Measurements from ENCODE around the gene PTCH1. TPM values are rescaled to one million over a fixed set of nuclear protein-coding genes. Genes with fewer than 3 reads are reported as not detected.

The PTCH1 gene
- total and polyA plus RNA-seq, 4 donors = 1.2 to 5.0 (median 2.1) TPM

GRCh38 chr9:95477885-95478284 is 38.9 kb downstream of the PTCH1 start:
- no peak overlapping the region for H3K27ac ChIP-seq (ENCODE audit: low read depth in 1 of 2, low read length in 2 of 2)
- DNase-seq (ENCODE audit: low spot score) = no peak
- H3K27me3 ChIP-seq (ENCODE audit: control insufficient read depth in 4 of 4, insufficient read depth in 4 of 4, low read length in 3 of 4) = no peaks in the 10 kb centered on the region
- peaks cover 3 to 50% (median 28%) of the 10 kb centered on the region in 4 donors for H3K36me3 ChIP-seq (ENCODE audit: control insufficient read depth in 4 of 4, insufficient read depth in 3 of 4, low read depth in 1 of 4, low read length in 3 of 4)
- H3K9ac ChIP-seq (ENCODE audit: low read depth in 1 of 2, low read length in 2 of 2) = no peak overlapping the region
- 95% methylated on average over 15 of the region's 15 CpGs for WGBS
- no peaks in the 10 kb centered on the region for H3K4me1 ChIP-seq (ENCODE audit: control insufficient read depth in 4 of 4, insufficient read depth in 4 of 4, low read length in 3 of 4)
- TF ChIP-seq JUND (IDR thresholded peaks at IDR 0.05) = no peak
- no peak for TF ChIP-seq REST (IDR thresholded peaks at IDR 0.05)
- no peak for TF ChIP-seq RAD21 (IDR thresholded peaks at IDR 0.05)
- no peak for TF ChIP-seq YY1 (IDR thresholded peaks at IDR 0.05)
- no peak for TF ChIP-seq HNF4G (IDR thresholded peaks at IDR 0.05)
- no peak overlapping the region for H3K4me3 ChIP-seq (ENCODE audit: low read depth in 1 of 3, low read length in 3 of 3)
- no peaks in the 10 kb centered on the region for H3K9me3 ChIP-seq (ENCODE audit: control insufficient read depth in 4 of 4, low read length in 3 of 4)

DNA sequence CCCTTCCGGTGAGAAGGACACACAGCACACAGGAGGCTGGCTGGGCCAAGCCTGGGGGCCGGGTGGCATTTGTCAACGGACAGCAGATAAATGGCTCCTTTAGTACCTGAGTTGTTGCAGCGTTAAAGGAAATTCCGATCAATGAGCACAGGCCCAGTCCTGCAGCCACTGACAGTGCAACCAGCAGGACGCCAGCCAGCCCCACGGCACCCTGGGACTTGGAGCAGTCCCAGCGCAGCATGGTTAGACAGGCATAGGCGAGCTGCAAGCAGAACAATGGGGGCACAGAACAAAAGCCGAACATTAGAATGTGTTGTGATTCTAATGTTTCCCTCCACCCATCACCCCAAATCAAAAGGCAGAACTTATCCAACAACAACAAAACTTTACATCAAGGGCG is 39.3 kb downstream of the PTCH1 start:
- Histone ChIP-seq H3K36me3 (ENCODE audit: control insufficient read depth in 4 of 4, insufficient read depth in 3 of 4, low read depth in 1 of 4, low read length in 3 of 4) (peaks cover 3 to 53% (median 28%) of the 10 kb centered on the region in 4 donors), H3K27me3 (ENCODE audit: control insufficient read depth in 4 of 4, insufficient read depth in 4 of 4, low read length in 3 of 4) (no peaks in the 10 kb centered on the region), H3K4me3 (ENCODE audit: low read depth in 1 of 3, low read length in 3 of 3) (no peak overlapping the region), H3K27ac (ENCODE audit: low read depth in 1 of 2, low read length in 2 of 2) (no peak overlapping the region), H3K4me1 (ENCODE audit: control insufficient read depth in 4 of 4, insufficient read depth in 4 of 4, low read length in 3 of 4) (no peaks in the 10 kb centered on the region), H3K9me3 (ENCODE audit: control insufficient read depth in 4 of 4, low read length in 3 of 4) (no peaks in the 10 kb centered on the region), H3K9ac (ENCODE audit: low read depth in 1 of 2, low read length in 2 of 2) (no peak overlapping the region)
- no peak for DNase-seq (ENCODE audit: low spot score)
- 96% methylated on average over 11 of the region's 11 CpGs for WGBS
- TF ChIP-seq GABPA (IDR thresholded peaks at IDR 0.05 in 1 of 2, conservative IDR thresholded peaks at IDR 0.05 in 1 of 2) (no peak), YY1 (IDR thresholded peaks at IDR 0.05) (no peak), RXRA (IDR thresholded peaks at IDR 0.05) (no peak), FOXA1 (IDR thresholded peaks at IDR 0.05) (no peak), TAF1 (conservative IDR thresholded peaks at IDR 0.05) (no peak), HNF4G (IDR thresholded peaks at IDR 0.05) (no peak), ATF3 (IDR thresholded peaks at IDR 0.05) (no peak), JUND (IDR thresholded peaks at IDR 0.05) (no peak), RAD21 (IDR thresholded peaks at IDR 0.05) (no peak), FOXA2 (IDR thresholded peaks at IDR 0.05) (no peak), HNF4A (conservative IDR thresholded peaks at IDR 0.05) (no peak)
- TF ChIP-seq, protein P1, sequence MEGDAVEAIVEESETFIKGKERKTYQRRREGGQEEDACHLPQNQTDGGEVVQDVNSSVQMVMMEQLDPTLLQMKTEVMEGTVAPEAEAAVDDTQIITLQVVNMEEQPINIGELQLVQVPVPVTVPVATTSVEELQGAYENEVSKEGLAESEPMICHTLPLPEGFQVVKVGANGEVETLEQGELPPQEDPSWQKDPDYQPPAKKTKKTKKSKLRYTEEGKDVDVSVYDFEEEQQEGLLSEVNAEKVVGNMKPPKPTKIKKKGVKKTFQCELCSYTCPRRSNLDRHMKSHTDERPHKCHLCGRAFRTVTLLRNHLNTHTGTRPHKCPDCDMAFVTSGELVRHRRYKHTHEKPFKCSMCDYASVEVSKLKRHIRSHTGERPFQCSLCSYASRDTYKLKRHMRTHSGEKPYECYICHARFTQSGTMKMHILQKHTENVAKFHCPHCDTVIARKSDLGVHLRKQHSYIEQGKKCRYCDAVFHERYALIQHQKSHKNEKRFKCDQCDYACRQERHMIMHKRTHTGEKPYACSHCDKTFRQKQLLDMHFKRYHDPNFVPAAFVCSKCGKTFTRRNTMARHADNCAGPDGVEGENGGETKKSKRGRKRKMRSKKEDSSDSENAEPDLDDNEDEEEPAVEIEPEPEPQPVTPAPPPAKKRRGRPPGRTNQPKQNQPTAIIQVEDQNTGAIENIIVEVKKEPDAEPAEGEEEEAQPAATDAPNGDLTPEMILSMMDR (IDR thresholded peaks at IDR 0.05; ENCODE audit: low read depth, low read length, missing input control) = no peak
- TF ChIP-seq, protein P2, sequence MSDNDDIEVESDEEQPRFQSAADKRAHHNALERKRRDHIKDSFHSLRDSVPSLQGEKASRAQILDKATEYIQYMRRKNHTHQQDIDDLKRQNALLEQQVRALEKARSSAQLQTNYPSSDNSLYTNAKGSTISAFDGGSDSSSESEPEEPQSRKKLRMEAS (IDR thresholded peaks at IDR 0.05) = no peak
